OCI-LY1 (cell line): ENCODE results near the gene JPH2.

Experiments used
- H2AFZ ChIP-seq: fragments of 200-600 bp; sonication (generic), shearing (Covaris generic); 2 replicates; pipeline ENCODE4 v1.6.0; 2014; ENCODE audit warnings: antibody characterized with exemption, mild to moderate bottlenecking, low read length
- H3F3A ChIP-seq: fragments of 200-600 bp; sonication (generic), shearing (Covaris generic); 2 replicates; pipeline ENCODE4 v1.6.0; 2014; ENCODE audit warnings: mild to moderate bottlenecking, antibody characterized with exemption, low read length, moderate library complexity; ENCODE audit not compliant: insufficient read depth
- H3K27ac ChIP-seq: fragments of 200-600 bp; sonication (generic); 2 replicates; pipeline ENCODE4 v1.5.1; 2014; ENCODE audit warnings: low read length, mixed run types, mild to moderate bottlenecking, low read depth; ENCODE audit not compliant: poor library complexity, severe bottlenecking
- H3K27me3 ChIP-seq: fragments of 200-600 bp; sonication (generic); 2 replicates; pipeline ENCODE4 v1.6.0; 2014; ENCODE audit warnings: antibody characterized with exemption, mild to moderate bottlenecking, low read length, moderate library complexity; ENCODE audit not compliant: insufficient read depth
- H3K36me3 ChIP-seq: fragments of 200-600 bp; sonication (generic); 2 replicates; pipeline ENCODE4 v1.6.1; 2014; ENCODE audit warnings: mild to moderate bottlenecking, antibody characterized with exemption, low read length, moderate library complexity, mixed read lengths; ENCODE audit not compliant: insufficient read depth
- H3K4me1 ChIP-seq: fragments of 200-600 bp; sonication (generic); 2 replicates; pipeline ENCODE4 v1.5.1; 2014; ENCODE audit warnings: mild to moderate bottlenecking, low read length, moderate library complexity; ENCODE audit not compliant: insufficient read depth, severe bottlenecking
- H3K4me2 ChIP-seq: fragments of 200-600 bp; sonication (generic), shearing (Covaris generic); 2 replicates; pipeline ENCODE4 v1.6.1; 2014; ENCODE audit warnings: low read length
- H3K4me3 ChIP-seq: fragments of 200-600 bp; sonication (generic); 2 replicates; pipeline ENCODE4 v1.5.1; 2014; ENCODE audit warnings: low read length, low read depth, mild to moderate bottlenecking, mixed read lengths; ENCODE audit not compliant: poor library complexity, severe bottlenecking
- H3K79me2 ChIP-seq: fragments of 200-600 bp; shearing (Covaris generic); 2 replicates; pipeline ENCODE4 v1.6.1; 2016; ENCODE audit warnings: mixed run types, low read length, mixed read lengths; ENCODE audit not compliant: insufficient read depth
- H3K9ac ChIP-seq: fragments of 200-600 bp; sonication (generic), shearing (Covaris generic); 2 replicates; pipeline ENCODE4 v1.6.1; 2014; ENCODE audit warnings: mild to moderate bottlenecking, low read length, mixed read lengths
- H3K9me2 ChIP-seq: fragments of 200-600 bp; sonication (generic), shearing (Covaris generic); 2 replicates; pipeline ENCODE4 v1.6.1; 2014; ENCODE audit warnings: low read depth, mild to moderate bottlenecking, low read length, mixed read lengths
- H3K9me3 ChIP-seq: fragments of 200-600 bp; shearing (Covaris generic); 2 replicates; pipeline ENCODE4 v1.6.1; 2014; ENCODE audit warnings: low read length, mixed read lengths
- H4K20me1 ChIP-seq: fragments of 200-600 bp; sonication (generic), shearing (Covaris generic); 2 replicates; pipeline ENCODE4 v1.6.0; 2016; ENCODE audit warnings: mild to moderate bottlenecking, low read length; ENCODE audit not compliant: insufficient read depth
- EZH2 ChIP-seq: fragments of 200-600 bp; sonication (generic), shearing (Covaris generic); IDR thresholded peaks from 2 replicates; pipeline ENCODE4 v1.8.0; 2017; ENCODE audit warnings: borderline replicate concordance, mixed run types, mild to moderate bottlenecking, antibody characterized with exemption, low read length, moderate library complexity, mixed read lengths
- TF ChIP-seq, protein P1 (sequence below): fragments of 200-600 bp; sonication (generic), shearing (Covaris generic); IDR thresholded peaks from 2 replicates; pipeline ENCODE4 v1.5.1; 2017; ENCODE audit warnings: mild to moderate bottlenecking, antibody characterized with exemption, low read length, moderate library complexity, mixed read lengths

The JPH2 gene

DNA sequence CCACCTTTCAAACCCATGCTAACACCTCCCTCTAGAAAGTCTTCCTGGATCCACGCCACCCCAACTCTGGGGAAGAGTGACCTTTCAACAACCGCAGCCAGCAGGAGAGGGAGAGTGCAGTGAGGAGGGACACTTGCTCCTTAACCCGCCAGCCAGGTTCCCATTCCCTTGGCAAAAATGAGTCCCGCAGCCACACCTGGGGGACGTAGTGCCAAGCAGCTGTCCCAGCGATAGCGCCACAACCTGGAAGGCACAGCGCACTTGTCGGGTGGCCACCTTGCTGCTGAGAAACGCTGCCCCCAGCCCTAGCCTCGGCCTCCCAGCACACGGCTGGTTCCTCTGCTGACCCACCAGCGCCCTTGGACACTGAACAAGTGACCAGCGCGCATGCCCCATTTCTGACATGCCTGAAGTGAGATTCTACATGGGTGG is 119.3 kb downstream of the JPH2 start:
- Histone ChIP-seq H3K9me2 (no peaks in the 10 kb centered on the region), H3F3A (peaks cover 4% of the 10 kb centered on the region; the same call in 1 of the 2 replicates), H3K4me3 (no peak overlapping the region), H3K4me2 (no peak overlapping the region), H3K79me2 (no peaks in the 10 kb centered on the region), H3K4me1 (peaks cover 35% of the 10 kb centered on the region), H3K27me3 (no peaks in the 10 kb centered on the region), H2AFZ (no peak overlapping the region), H3K9me3 (no peaks in the 10 kb centered on the region), H4K20me1 (no peaks in the 10 kb centered on the region), H3K9ac (no peak overlapping the region), H3K36me3 (no peaks in the 10 kb centered on the region), H3K27ac (no peak overlapping the region)
- TF ChIP-seq EZH2 = no peak
- TF ChIP-seq, protein P1, sequence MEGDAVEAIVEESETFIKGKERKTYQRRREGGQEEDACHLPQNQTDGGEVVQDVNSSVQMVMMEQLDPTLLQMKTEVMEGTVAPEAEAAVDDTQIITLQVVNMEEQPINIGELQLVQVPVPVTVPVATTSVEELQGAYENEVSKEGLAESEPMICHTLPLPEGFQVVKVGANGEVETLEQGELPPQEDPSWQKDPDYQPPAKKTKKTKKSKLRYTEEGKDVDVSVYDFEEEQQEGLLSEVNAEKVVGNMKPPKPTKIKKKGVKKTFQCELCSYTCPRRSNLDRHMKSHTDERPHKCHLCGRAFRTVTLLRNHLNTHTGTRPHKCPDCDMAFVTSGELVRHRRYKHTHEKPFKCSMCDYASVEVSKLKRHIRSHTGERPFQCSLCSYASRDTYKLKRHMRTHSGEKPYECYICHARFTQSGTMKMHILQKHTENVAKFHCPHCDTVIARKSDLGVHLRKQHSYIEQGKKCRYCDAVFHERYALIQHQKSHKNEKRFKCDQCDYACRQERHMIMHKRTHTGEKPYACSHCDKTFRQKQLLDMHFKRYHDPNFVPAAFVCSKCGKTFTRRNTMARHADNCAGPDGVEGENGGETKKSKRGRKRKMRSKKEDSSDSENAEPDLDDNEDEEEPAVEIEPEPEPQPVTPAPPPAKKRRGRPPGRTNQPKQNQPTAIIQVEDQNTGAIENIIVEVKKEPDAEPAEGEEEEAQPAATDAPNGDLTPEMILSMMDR = no peak

DNA sequence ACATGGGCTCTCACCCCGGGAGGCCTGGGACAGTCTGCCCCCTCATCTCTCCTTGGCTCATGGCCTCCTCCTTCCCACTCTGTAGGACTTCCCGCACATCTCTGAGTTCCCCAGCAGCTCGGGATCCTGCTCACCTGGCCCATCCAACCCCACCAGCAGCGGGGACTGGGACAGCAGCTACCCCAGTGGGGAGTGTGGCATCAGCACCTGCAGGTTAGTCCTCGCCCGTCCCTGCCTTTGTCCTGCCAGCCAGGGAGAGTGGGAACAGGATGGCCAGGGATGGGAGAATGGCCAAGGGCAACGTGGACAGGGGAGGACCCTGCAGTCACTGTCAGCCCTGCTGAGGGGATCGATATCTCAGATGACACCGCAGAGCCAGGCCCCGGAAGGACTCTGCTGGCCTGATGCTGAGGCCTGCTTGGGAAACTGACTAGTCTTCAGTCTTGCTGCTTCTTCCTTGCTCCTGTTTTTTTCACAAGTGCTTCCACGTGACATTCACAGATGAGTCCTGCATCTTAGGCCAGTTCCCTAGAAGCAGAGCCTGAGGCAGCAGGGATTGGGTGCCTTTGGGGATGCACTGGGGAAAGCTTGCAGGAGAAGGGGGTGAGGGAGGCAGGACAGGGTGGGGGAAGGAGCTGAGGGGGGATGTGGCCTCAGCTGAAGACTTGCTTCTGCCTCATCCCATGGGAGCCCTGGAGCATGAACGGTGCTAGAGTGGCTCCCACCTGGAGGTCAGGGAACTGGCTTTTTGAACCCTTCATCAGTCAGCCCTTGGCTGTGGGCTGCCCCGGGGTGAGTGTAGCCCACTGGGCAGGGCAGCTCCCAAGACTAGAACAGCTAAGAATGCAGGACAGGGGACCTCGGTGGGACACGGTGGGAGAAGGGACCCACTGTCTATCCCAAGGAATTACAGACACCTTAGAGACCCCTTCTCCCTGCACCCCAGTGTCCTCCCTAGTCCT is 120.1 kb downstream of the JPH2 start:
- no peaks in the 10 kb centered on the region for H3K9me2 ChIP-seq
- peaks cover 29% of the 10 kb centered on the region for H3K4me1 ChIP-seq
- H4K20me1 ChIP-seq = no peaks in the 10 kb centered on the region
- no peaks in the 10 kb centered on the region for H3K79me2 ChIP-seq
- H3F3A ChIP-seq = peaks cover 4% of the 10 kb centered on the region; the same call in 1 of the 2 replicates
- H3K36me3 ChIP-seq = no peaks in the 10 kb centered on the region
- H2AFZ ChIP-seq = no peak overlapping the region
- TF ChIP-seq, protein P1 = no peak
- TF ChIP-seq EZH2 = no peak
- no peaks in the 10 kb centered on the region for H3K27me3 ChIP-seq
- no peak overlapping the region for H3K4me3 ChIP-seq
- H3K9ac ChIP-seq = no peak overlapping the region
- H3K4me2 ChIP-seq = no peak overlapping the region
- H3K9me3 ChIP-seq = no peaks in the 10 kb centered on the region
- H3K27ac ChIP-seq = no peak overlapping the region

DNA sequence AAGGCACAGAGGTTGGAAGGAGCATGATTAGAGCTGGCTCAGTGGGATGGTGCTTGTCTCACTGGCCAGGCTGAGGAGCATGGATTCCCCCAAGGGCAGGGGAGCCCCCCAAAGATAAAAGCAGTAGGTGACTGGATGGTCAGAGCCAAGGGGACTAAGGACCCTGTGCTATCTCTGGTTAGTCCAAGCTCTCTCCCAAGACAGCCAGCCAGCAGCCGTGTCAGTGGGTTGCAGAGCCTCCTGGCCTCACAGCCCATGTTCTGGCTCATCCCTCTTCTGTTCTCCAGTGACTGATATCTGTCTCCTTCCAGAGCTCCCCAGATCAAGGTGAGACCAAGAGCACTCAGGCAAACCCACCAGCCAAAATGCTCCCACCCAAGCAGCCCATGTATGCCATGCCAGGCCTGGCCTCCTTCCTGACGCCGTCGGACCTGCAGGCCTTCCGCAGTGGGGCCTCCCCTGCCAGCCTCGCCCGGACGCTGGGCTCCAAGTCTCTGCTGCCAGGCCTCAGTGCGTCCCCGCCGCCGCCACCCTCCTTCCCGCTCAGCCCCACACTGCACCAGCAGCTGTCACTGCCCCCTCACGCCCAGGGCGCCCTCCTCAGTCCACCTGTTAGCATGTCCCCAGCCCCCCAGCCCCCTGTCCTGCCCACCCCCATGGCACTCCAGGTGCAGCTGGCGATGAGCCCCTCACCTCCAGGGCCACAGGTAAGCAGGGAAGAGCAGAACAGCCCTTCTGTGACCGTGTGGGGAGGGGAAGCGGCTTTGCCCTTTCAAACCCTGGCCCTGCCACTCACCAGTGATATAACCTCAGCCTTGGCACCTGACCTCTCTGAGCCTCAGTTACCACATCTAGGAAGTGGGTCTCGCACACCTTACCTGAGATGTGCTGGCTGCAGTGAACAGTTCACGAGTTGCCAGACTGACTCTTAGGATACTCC is 121.3 kb downstream of the JPH2 start:
- Histone ChIP-seq H3K9ac (no peak overlapping the region), H3K27me3 (no peaks in the 10 kb centered on the region), H2AFZ (no peak overlapping the region), H3K79me2 (no peaks in the 10 kb centered on the region), H3F3A (peaks cover 4% of the 10 kb centered on the region; the same call in 1 of the 2 replicates), H3K4me1 (peaks cover 23% of the 10 kb centered on the region), H3K27ac (no peak overlapping the region), H3K9me3 (no peaks in the 10 kb centered on the region), H3K9me2 (no peaks in the 10 kb centered on the region), H3K4me2 (no peak overlapping the region), H4K20me1 (no peaks in the 10 kb centered on the region), H3K36me3 (no peaks in the 10 kb centered on the region), H3K4me3 (no peak overlapping the region)
- no peak for TF ChIP-seq EZH2
- TF ChIP-seq, protein P1 = no peak
